ENCODE results near the gene C10orf95. TPM values are rescaled to one million over a fixed set of nuclear protein-coding genes. Genes with fewer than 3 reads are reported as not detected.

Gene C10orf95
- total and polyA plus RNA-seq, 2 of the 13 experiments (the other 11 are each of a cell fraction or from before 2014, with no cell fraction given): 0.05 to 0.07 TPM

DNA sequence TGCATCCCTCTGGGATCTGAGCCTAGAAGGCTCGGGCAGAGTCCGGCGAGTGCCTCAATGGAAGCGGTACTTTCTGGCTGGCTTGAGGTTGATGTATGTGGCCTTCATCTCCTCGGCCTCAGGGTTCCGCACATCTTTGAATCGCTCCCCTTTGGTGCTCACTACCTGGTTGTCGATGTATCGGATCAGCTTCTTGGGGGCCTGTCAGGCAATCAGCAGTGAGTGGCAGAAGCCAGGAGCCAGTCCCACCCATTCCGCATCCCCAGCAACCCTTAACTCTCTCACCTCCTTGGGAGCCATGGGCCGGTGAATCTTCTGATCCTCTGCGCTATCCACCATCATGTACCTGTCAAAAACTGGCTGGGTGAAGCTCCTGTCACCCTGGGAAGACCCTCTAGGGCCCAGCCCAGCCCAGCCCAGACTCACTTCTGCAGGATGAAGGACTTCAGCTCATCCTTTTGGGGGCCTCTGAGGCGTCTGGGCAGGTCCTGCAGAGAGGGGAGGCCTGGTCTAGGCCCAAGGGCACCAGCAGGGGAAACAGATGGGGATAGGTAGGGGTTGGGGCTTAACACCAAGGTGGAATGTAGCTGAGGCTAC is 27.9 kb downstream of the C10orf95 start:
- in situ Hi-C loops (cut with HindIII; ENCODE audit: extremely low pct_ligation_motif_present, low pct_unique_long_range_greater_than_20kb): loop anchor here (5.0 kb wide), 1 partner anchor 39 kb away; no protein-coding TSS in a partner anchor
- H2AFZ ChIP-seq (ENCODE audit: low read length): no peak overlapping the region
- CTCF ChIA-PET (ENCODE audit: low intra/inter-chr PET ratio, low total read pairs): interaction anchor here (1.5 to 1.7 kb wide), 2 partner anchors 55 to 194 kb away, joined by 5 to 8 read pairs; no protein-coding TSS in a partner anchor
- H3K27ac ChIP-seq (ENCODE audit: extremely low read length, insufficient read depth, low read length): no peak overlapping the region
- H3K4me3 ChIP-seq (replicated peaks in 1 of 3; ENCODE audit: insufficient read depth in 1 of 3, low read depth in 2 of 3, low read length in 3 of 3): peak overlapping the region in 1 of 3 experiments; percentile 97; a peak in 1 of 6 replicates
- H3K79me2 ChIP-seq (ENCODE audit: insufficient read depth, low read length): no peaks in the 10 kb centered on the region
- H3K36me3 ChIP-seq (replicated peaks in 1 of 2; ENCODE audit: control insufficient read depth in 1 of 2, insufficient read depth in 2 of 2, low read length in 2 of 2): peaks cover 1 to 14% of the 10 kb centered on the region in 2 experiments; a peak in 3 of 5 replicates
- H3K9me3 ChIP-seq (ENCODE audit: low read length): no peaks in the 10 kb centered on the region
- 97% methylated on average over 13 of the region's 13 CpGs for WGBS (ENCODE audit: low lambda C conversion rate)
- no TSS peak for BruUV-seq (replicated peaks)
- DNase-seq (ENCODE audit: low spot score) (no peak), ATAC-seq (no peak), FAIRE-seq (no peak)
- H3K9ac ChIP-seq (ENCODE audit: insufficient read depth, low read depth, low read length): peak overlapping the region; percentile 77
- H4K20me1 ChIP-seq (ENCODE audit: insufficient read depth, low read length): no peaks in the 10 kb centered on the region
- H3K4me1 ChIP-seq (ENCODE audit: insufficient read depth, low read length): peaks cover 25% of the 10 kb centered on the region
- TF ChIP-seq MTA1 (CRISPR knock-in tag; IDR thresholded peaks at IDR 0.05; ENCODE audit: borderline replicate concordance) (no peak), SP2 (CRISPR knock-in tag; IDR thresholded peaks at IDR 0.05) (no peak), THAP9 (CRISPR knock-in tag; IDR thresholded peaks at IDR 0.05; ENCODE audit: borderline replicate concordance) (no peak), NRL (CRISPR knock-in tag; IDR thresholded peaks at IDR 0.05; ENCODE audit: borderline replicate concordance) (no peak)
- TF ChIP-seq, protein P1, sequence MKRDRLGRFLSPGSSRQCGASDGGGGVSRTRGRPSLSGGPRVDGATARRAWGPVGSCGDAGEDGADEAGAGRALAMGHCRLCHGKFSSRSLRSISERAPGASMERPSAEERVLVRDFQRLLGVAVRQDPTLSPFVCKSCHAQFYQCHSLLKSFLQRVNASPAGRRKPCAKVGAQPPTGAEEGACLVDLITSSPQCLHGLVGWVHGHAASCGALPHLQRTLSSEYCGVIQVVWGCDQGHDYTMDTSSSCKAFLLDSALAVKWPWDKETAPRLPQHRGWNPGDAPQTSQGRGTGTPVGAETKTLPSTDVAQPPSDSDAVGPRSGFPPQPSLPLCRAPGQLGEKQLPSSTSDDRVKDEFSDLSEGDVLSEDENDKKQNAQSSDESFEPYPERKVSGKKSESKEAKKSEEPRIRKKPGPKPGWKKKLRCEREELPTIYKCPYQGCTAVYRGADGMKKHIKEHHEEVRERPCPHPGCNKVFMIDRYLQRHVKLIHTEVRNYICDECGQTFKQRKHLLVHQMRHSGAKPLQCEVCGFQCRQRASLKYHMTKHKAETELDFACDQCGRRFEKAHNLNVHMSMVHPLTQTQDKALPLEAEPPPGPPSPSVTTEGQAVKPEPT (CRISPR knock-in tag; IDR thresholded peaks at IDR 0.05; ENCODE audit: low read depth): no peak
- H3K4me2 ChIP-seq (ENCODE audit: low read depth, low read length): peak overlapping the region; percentile 98
- intact Hi-C loops (cut with micrococcal nuclease; ENCODE audit: unreplicated experiment): loop anchor here (5.0 kb wide), 1 partner anchor 54 kb away; no protein-coding TSS in a partner anchor
- POLR2A ChIA-PET: interaction anchor here (1.2 to 5.3 kb wide), 6 partner anchors 11 to 161 kb away, joined by 3 to 135 read pairs (median 16); partner anchors contain the start of genes C10orf95, CUEDC2 and SUFU
- peaks cover 0 to under 1% of the 10 kb centered on the region in 2 experiments; a peak in 1 of 5 replicates for H3K27me3 ChIP-seq (ENCODE audit: control insufficient read depth in 1 of 2, insufficient read depth in 2 of 2, low read length in 2 of 2)
